Measurements from ENCODE around the gene NFATC4. TPM values are rescaled to one million over a fixed set of nuclear protein-coding genes. Genes with fewer than 3 reads are reported as not detected.

Gene NFATC4
- total RNA-seq, 5 donors from 2014 or later (not counting 1 experiment from before 2014, with no cell fraction given): 0.16 to 0.82 (median 0.39) TPM; not detected in 1

- ChIA-PET CTCF (interaction anchor here (0.6 to 1.7 kb wide), 2 partner anchors 13 to 82 kb away, joined by 5 to 7 read pairs; no protein-coding TSS in a partner anchor), POLR2A (no interaction called here)
- DNase-seq (no peak), ATAC-seq (replicated peaks in 1 of 4) (no peak)
- H3K9me3 Mint-ChIP-seq: no peaks in the 10 kb centered on the region
- no peak overlapping the region for H3K4me3 ChIP-seq (ENCODE audit: control insufficient read depth in 1 of 2, extremely low read depth in 1 of 2, low read length in 1 of 2)
- H3K4me1 ChIP-seq (ENCODE audit: control insufficient read depth in 1 of 2, extremely low read depth in 1 of 2, insufficient read depth in 2 of 2, low read length in 2 of 2): peaks cover 2 to 5% of the 10 kb centered on the region in 2 experiments
- no peak overlapping the region for H3K27ac ChIP-seq (ENCODE audit: low read length)
- no peak overlapping the region for H3K27ac Mint-ChIP-seq
- H3K27me3 Mint-ChIP-seq: peaks cover 5 to 9% of the 10 kb centered on the region in 2 donors
- H3K27me3 ChIP-seq (replicated peaks in 1 of 2; ENCODE audit: control insufficient read depth in 2 of 2, extremely low read depth in 1 of 2, insufficient read depth in 2 of 2, low read length in 1 of 2): peaks cover 0 to 31% of the 10 kb centered on the region in 2 experiments
- H3K4me1 Mint-ChIP-seq: no peaks in the 10 kb centered on the region
- H3K9me3 ChIP-seq: no peaks in the 10 kb centered on the region
- no peaks in the 10 kb centered on the region for H3K36me3 ChIP-seq (ENCODE audit: control insufficient read depth in 2 of 2, extremely low read depth in 1 of 2, insufficient read depth in 1 of 2, low read length in 1 of 2)
- WGBS (ENCODE audit: insufficient coverage): 74% methylated on average over 6 of the region's 6 CpGs
- no peaks in the 10 kb centered on the region for H3K36me3 Mint-ChIP-seq
- H3K4me3 Mint-ChIP-seq: no peak overlapping the region
Measured at GRCh38 chr14:24418492-24418873, 50.5 kb downstream of the NFATC4 start.

- peaks cover 19 to 25% (median 23%) of the 10 kb centered on the region in 3 donors for H3K4me1 Mint-ChIP-seq
- H3K36me3 ChIP-seq (ENCODE audit: control insufficient read depth in 2 of 2, extremely low read depth in 1 of 2, insufficient read depth in 1 of 2, low read length in 1 of 2): no peaks in the 10 kb centered on the region
- H3K36me3 Mint-ChIP-seq: no peaks in the 10 kb centered on the region
- POLR2A ChIA-PET: interaction anchor here in 1 of 2 donors (0.6 to 0.8 kb wide), 2 partner anchors 9 to 107 kb away, joined by 3 to 4 read pairs; no protein-coding TSS in a partner anchor
- H3K27me3 ChIP-seq (replicated peaks in 1 of 2; ENCODE audit: control insufficient read depth in 2 of 2, extremely low read depth in 1 of 2, insufficient read depth in 2 of 2, low read length in 1 of 2): peaks cover 0 to 10% of the 10 kb centered on the region in 2 experiments
- no peak overlapping the region for H3K4me3 Mint-ChIP-seq
- 22% methylated on average over 2 of the region's 4 CpGs for WGBS (ENCODE audit: insufficient coverage)
- H3K4me1 ChIP-seq (ENCODE audit: control insufficient read depth in 1 of 2, extremely low read depth in 1 of 2, insufficient read depth in 2 of 2, low read length in 2 of 2): peaks cover 13 to 14% of the 10 kb centered on the region in 2 experiments
- peak in 1 of 4 experiments; percentile 35 for ATAC-seq (replicated peaks in 1 of 4)
- CTCF ChIA-PET: interaction anchor here (0.6 to 1.0 kb wide), 2 partner anchors 8 to 9 kb away, joined by 3 to 7 read pairs; no protein-coding TSS in a partner anchor
- no peak overlapping the region for H3K27ac ChIP-seq (ENCODE audit: low read length)
- H3K27ac Mint-ChIP-seq: no peak overlapping the region
- H3K27me3 Mint-ChIP-seq: peaks cover 5 to 6% of the 10 kb centered on the region in 2 donors
- H3K9me3 Mint-ChIP-seq: no peaks in the 10 kb centered on the region
- H3K4me3 ChIP-seq (ENCODE audit: control insufficient read depth in 1 of 2, extremely low read depth in 1 of 2, low read length in 1 of 2): no peak overlapping the region
- DNase-seq: no peak
- H3K9me3 ChIP-seq: no peaks in the 10 kb centered on the region
Measured at GRCh38 chr14:24422261-24422660, 54.3 kb downstream of the NFATC4 start.

GRCh38 chr14:24422694-24423601, 55.0 kb downstream of the NFATC4 start:
- peaks cover 0 to 8% of the 10 kb centered on the region in 2 experiments for H3K27me3 ChIP-seq (replicated peaks in 1 of 2; ENCODE audit: control insufficient read depth in 2 of 2, extremely low read depth in 1 of 2, insufficient read depth in 2 of 2, low read length in 1 of 2)
- 64% methylated on average over 7 of the region's 12 CpGs for WGBS (ENCODE audit: insufficient coverage)
- no peaks in the 10 kb centered on the region for H3K36me3 ChIP-seq (ENCODE audit: control insufficient read depth in 2 of 2, extremely low read depth in 1 of 2, insufficient read depth in 1 of 2, low read length in 1 of 2)
- peaks cover 19 to 20% of the 10 kb centered on the region in 2 experiments for H3K4me1 ChIP-seq (ENCODE audit: control insufficient read depth in 1 of 2, extremely low read depth in 1 of 2, insufficient read depth in 2 of 2, low read length in 2 of 2)
- H3K4me3 ChIP-seq (ENCODE audit: control insufficient read depth in 1 of 2, extremely low read depth in 1 of 2, low read length in 1 of 2): no peak overlapping the region
- Mint-ChIP-seq H3K27ac (no peak overlapping the region), H3K9me3 (no peaks in the 10 kb centered on the region), H3K27me3 (peaks cover 5 to 6% of the 10 kb centered on the region in 2 donors), H3K36me3 (no peaks in the 10 kb centered on the region), H3K4me3 (no peak overlapping the region), H3K4me1 (peaks cover 22 to 30% (median 28%) of the 10 kb centered on the region in 3 donors)
- H3K9me3 ChIP-seq: no peaks in the 10 kb centered on the region
- ATAC-seq (replicated peaks in 1 of 4) (no peak), DNase-seq (no peak)
- H3K27ac ChIP-seq (ENCODE audit: low read length): no peak overlapping the region
- ChIA-PET CTCF (interaction anchor here in 1 of 2 donors (1.0 to 1.2 kb wide), 1 partner anchor 9 kb away, joined by 5 to 7 read pairs; no protein-coding TSS in a partner anchor), POLR2A (interaction anchor here (0.5 to 1.0 kb wide), 6 partner anchors 8 to 333 kb away, joined by 3 to 6 read pairs (median 4); no protein-coding TSS in a partner anchor)

GRCh38 chr14:24425704-24426103, 57.7 kb downstream of the NFATC4 start:
- H3K9me3 ChIP-seq: no peaks in the 10 kb centered on the region
- no peaks in the 10 kb centered on the region for H3K9me3 Mint-ChIP-seq
- peaks cover 25 to 43% of the 10 kb centered on the region in 2 experiments for H3K4me1 ChIP-seq (ENCODE audit: control insufficient read depth in 1 of 2, extremely low read depth in 1 of 2, insufficient read depth in 2 of 2, low read length in 2 of 2)
- H3K4me3 Mint-ChIP-seq: peak overlapping the region in 1 of 3 donors; percentile 1
- H3K4me1 Mint-ChIP-seq: peaks cover 29 to 45% (median 44%) of the 10 kb centered on the region in 3 donors
- H3K4me3 ChIP-seq (ENCODE audit: control insufficient read depth in 1 of 2, extremely low read depth in 1 of 2, low read length in 1 of 2): no peak overlapping the region
- DNase-seq (peak in 1 of 35 experiments; percentile 34), ATAC-seq (replicated peaks in 1 of 4) (no peak)
- CTCF ChIA-PET: interaction anchor here in 1 of 2 donors (1.0 to 1.1 kb wide), 2 partner anchors 11 to 13 kb away, joined by 3 to 4 read pairs; no protein-coding TSS in a partner anchor
- 40% methylated on average over 1 of the region's 3 CpGs for WGBS (ENCODE audit: insufficient coverage)
- peak overlapping the region in 1 of 2 donors; percentile 88 for H3K27ac Mint-ChIP-seq
- no peaks in the 10 kb centered on the region for H3K36me3 Mint-ChIP-seq
- H3K27me3 Mint-ChIP-seq: no peaks in the 10 kb centered on the region
- H3K36me3 ChIP-seq (ENCODE audit: control insufficient read depth in 2 of 2, extremely low read depth in 1 of 2, insufficient read depth in 1 of 2, low read length in 1 of 2): no peaks in the 10 kb centered on the region
- POLR2A ChIA-PET: interaction anchor here in 1 of 2 donors (0.7 kb wide), 1 partner anchor 20 kb away, joined by 3 read pairs; no protein-coding TSS in a partner anchor
- no peak overlapping the region for H3K27ac ChIP-seq (ENCODE audit: low read length)
- H3K27me3 ChIP-seq (replicated peaks in 1 of 2; ENCODE audit: control insufficient read depth in 2 of 2, extremely low read depth in 1 of 2, insufficient read depth in 2 of 2, low read length in 1 of 2): peaks cover 0 to 3% of the 10 kb centered on the region in 2 experiments

GRCh38 chr14:24426150-24426911, 58.3 kb downstream of the NFATC4 start:
- ChIA-PET POLR2A (no interaction called here), CTCF (no interaction called here)
- Histone ChIP-seq H3K4me3 (ENCODE audit: control insufficient read depth in 1 of 2, extremely low read depth in 1 of 2, low read length in 1 of 2) (no peak overlapping the region), H3K27ac (ENCODE audit: low read length) (no peak overlapping the region), H3K36me3 (ENCODE audit: control insufficient read depth in 2 of 2, extremely low read depth in 1 of 2, insufficient read depth in 1 of 2, low read length in 1 of 2) (peaks cover 0 to under 1% of the 10 kb centered on the region in 2 donors), H3K27me3 (replicated peaks in 1 of 2; ENCODE audit: control insufficient read depth in 2 of 2, extremely low read depth in 1 of 2, insufficient read depth in 2 of 2, low read length in 1 of 2) (peaks cover 0 to 3% of the 10 kb centered on the region in 2 experiments), H3K9me3 (no peaks in the 10 kb centered on the region), H3K4me1 (ENCODE audit: control insufficient read depth in 1 of 2, extremely low read depth in 1 of 2, insufficient read depth in 2 of 2, low read length in 2 of 2) (peaks cover 31 to 49% of the 10 kb centered on the region in 2 experiments)
- Mint-ChIP-seq H3K27ac (peak overlapping the region; percentile 40 to 88), H3K27me3 (no peaks in the 10 kb centered on the region), H3K9me3 (no peaks in the 10 kb centered on the region), H3K36me3 (no peaks in the 10 kb centered on the region), H3K4me3 (peak overlapping the region in 2 of 3 donors; percentile 11 to 55), H3K4me1 (peaks cover 34 to 52% (median 50%) of the 10 kb centered on the region in 3 donors)
- DNase-seq: no peak
- WGBS (ENCODE audit: insufficient coverage): 100% methylated on average over 1 of the region's 2 CpGs
- no peak for ATAC-seq (replicated peaks in 1 of 4)
